Fibroblast of the conjunctiva (primary cell): Measurements from ENCODE around the gene NCKIPSD.

Experiments
- DNase-seq: peaks from one replicate; pipeline ENCODE4 v3.0.0-alpha.2; 2010; ENCODE audit warnings: low read depth

Gene NCKIPSD

GRCh38 chr3:48647714-48648113 lies 38.0 kb downstream of the NCKIPSD start:
- no peak for DNase-seq

GRCh38 chr3:48644898-48645760 lies 40.6 kb downstream of the NCKIPSD start:
- no peak for DNase-seq

GRCh38 chr3:48642605-48643004 lies 43.1 kb downstream of the NCKIPSD start:
- DNase-seq, result no peak

GRCh38 chr3:48641396-48641795 lies 44.3 kb downstream of the NCKIPSD start:
- DNase-seq, result no peak

- no peak for DNase-seq
Measured at GRCh38 chr3:48639944-48640606, 45.6 kb downstream of the NCKIPSD start.

- DNase-seq, result no peak
Measured at GRCh38 chr3:48637305-48637704, 48.4 kb downstream of the NCKIPSD start.

- DNase-seq, result no peak
Measured at GRCh38 chr3:48636149-48636655, 49.5 kb downstream of the NCKIPSD start.

- DNase-seq, result peak; percentile 92
Measured at GRCh38 chr3:48635222-48636021, 50.3 kb downstream of the NCKIPSD start, which contains the start of gene SLC26A6. Gene SLC26A6 (minus strand): TSS chr3:48635461. CDS start chr3:48635393, 68 bp downstream.

- DNase-seq, result peak; percentile 27
Measured at GRCh38 chr3:48634661-48635221, 51.0 kb downstream of the NCKIPSD start.

GRCh38 chr3:48633743-48634142 lies 52.0 kb downstream of the NCKIPSD start:
- DNase-seq, result no peak

GRCh38 chr3:48633256-48633655 lies 52.5 kb downstream of the NCKIPSD start:
- no peak for DNase-seq

GRCh38 chr3:48631516-48632448 lies 53.9 kb downstream of the NCKIPSD start:
- no peak for DNase-seq

- DNase-seq, result no peak
Measured at GRCh38 chr3:48630833-48631232, 54.9 kb downstream of the NCKIPSD start.

- no peak for DNase-seq
Measured at GRCh38 chr3:48630407-48630806, 55.3 kb downstream of the NCKIPSD start.

- DNase-seq, result no peak
Measured at GRCh38 chr3:48629894-48630293, 55.8 kb downstream of the NCKIPSD start.

- no peak for DNase-seq
Measured at GRCh38 chr3:48628277-48629017, 57.3 kb downstream of the NCKIPSD start.

GRCh38 chr3:48625600-48625999 lies 60.1 kb downstream of the NCKIPSD start:
- DNase-seq, result no peak

- DNase-seq, result no peak
Measured at GRCh38 chr3:48624767-48625166, 60.9 kb downstream of the NCKIPSD start.

- no peak for DNase-seq
Measured at GRCh38 chr3:48623851-48624547, 61.7 kb downstream of the NCKIPSD start.
